PC-3 (cell line): ENCODE data around the gene SFT2D3.

Source experiments
- EZH2 ChIP-seq: fragments of 300-600 bp; sonication (generic); IDR thresholded peaks from one replicate; pipeline ENCODE4 v1.6.1; 2017; ENCODE audit warnings: antibody characterized with exemption, mild to moderate bottlenecking, low read length; ENCODE audit not compliant: unreplicated experiment
- TF ChIP-seq, protein P1 (sequence below): fragments of 300-600 bp; sonication (generic); conservative IDR thresholded peaks from 2 replicates; pipeline ENCODE4 v1.5.1; 2017; ENCODE audit warnings: antibody characterized with exemption, low read depth, mild to moderate bottlenecking, low read length

DNA sequence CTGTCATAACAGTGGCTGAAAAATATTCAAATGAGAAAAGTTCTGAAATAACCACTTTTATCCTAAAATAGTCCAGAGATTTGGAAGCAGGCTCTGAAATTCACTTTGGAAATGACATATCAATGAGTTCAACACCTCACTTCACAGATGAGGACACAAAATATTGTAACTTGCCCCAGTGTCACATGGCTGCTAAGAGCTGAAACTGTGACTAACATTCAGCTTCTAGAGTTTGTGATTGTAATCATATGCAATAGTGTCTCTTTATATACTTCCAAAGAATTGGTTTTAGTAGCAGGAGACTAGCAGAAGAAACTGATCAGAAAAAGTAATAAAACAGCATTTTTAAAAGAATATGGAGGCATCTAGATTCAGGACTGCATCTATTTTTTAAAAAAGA is 52.1 kb downstream of the SFT2D3 start:
- TF ChIP-seq EZH2 = no peak
- TF ChIP-seq, protein P1, sequence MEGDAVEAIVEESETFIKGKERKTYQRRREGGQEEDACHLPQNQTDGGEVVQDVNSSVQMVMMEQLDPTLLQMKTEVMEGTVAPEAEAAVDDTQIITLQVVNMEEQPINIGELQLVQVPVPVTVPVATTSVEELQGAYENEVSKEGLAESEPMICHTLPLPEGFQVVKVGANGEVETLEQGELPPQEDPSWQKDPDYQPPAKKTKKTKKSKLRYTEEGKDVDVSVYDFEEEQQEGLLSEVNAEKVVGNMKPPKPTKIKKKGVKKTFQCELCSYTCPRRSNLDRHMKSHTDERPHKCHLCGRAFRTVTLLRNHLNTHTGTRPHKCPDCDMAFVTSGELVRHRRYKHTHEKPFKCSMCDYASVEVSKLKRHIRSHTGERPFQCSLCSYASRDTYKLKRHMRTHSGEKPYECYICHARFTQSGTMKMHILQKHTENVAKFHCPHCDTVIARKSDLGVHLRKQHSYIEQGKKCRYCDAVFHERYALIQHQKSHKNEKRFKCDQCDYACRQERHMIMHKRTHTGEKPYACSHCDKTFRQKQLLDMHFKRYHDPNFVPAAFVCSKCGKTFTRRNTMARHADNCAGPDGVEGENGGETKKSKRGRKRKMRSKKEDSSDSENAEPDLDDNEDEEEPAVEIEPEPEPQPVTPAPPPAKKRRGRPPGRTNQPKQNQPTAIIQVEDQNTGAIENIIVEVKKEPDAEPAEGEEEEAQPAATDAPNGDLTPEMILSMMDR = no peak
